Nucleus accumbens (tissue), 56 donors: ENCODE measurements around the gene TBC1D4.

Source experiments
- DNase-seq, 56 donors: peaks; one replicate each; lab custom pipeline; 2025; lab: John Stamatoyannopoulos, UW

Gene TBC1D4

GRCh38 chr13:75422028-75422427 lies 59.9 kb downstream of the TBC1D4 start:
- no peak for DNase-seq

- DNase-seq: no peak
Observed at GRCh38 chr13:75421133-75421532, 60.8 kb downstream of the TBC1D4 start.

GRCh38 chr13:75419656-75420055 lies 62.3 kb downstream of the TBC1D4 start:
- DNase-seq: no peak

- DNase-seq: no peak
Observed at GRCh38 chr13:75418997-75419396, 63.0 kb downstream of the TBC1D4 start.

- DNase-seq: no peak
Observed at GRCh38 chr13:75418186-75418843, 63.7 kb downstream of the TBC1D4 start.

- peak in 3 of 56 donors; percentile 1 to 9 (median 3) for DNase-seq
Observed at GRCh38 chr13:75417656-75418055, 64.3 kb downstream of the TBC1D4 start.

GRCh38 chr13:75417012-75417384 lies 65.0 kb downstream of the TBC1D4 start:
- no peak for DNase-seq

- no peak for DNase-seq
Observed at GRCh38 chr13:75416327-75417011, 65.5 kb downstream of the TBC1D4 start.

GRCh38 chr13:75415694-75416093 lies 66.3 kb downstream of the TBC1D4 start:
- no peak for DNase-seq

- DNase-seq: no peak
Observed at GRCh38 chr13:75415171-75415570, 66.8 kb downstream of the TBC1D4 start.

GRCh38 chr13:75414036-75414827 lies 67.7 kb downstream of the TBC1D4 start:
- no peak for DNase-seq

- no peak for DNase-seq
Observed at GRCh38 chr13:75411924-75412537, 69.9 kb downstream of the TBC1D4 start.

GRCh38 chr13:75410207-75410606 lies 71.8 kb downstream of the TBC1D4 start:
- no peak for DNase-seq

GRCh38 chr13:75407998-75408397 lies 74.0 kb downstream of the TBC1D4 start:
- DNase-seq: no peak

GRCh38 chr13:75407473-75407872 lies 74.5 kb downstream of the TBC1D4 start:
- no peak for DNase-seq

- no peak for DNase-seq
Observed at GRCh38 chr13:75405976-75406703, 75.8 kb downstream of the TBC1D4 start.

- no peak for DNase-seq
Observed at GRCh38 chr13:75404726-75405125, 77.2 kb downstream of the TBC1D4 start.

GRCh38 chr13:75402787-75403186 lies 79.2 kb downstream of the TBC1D4 start:
- peak in 16 of 56 donors; percentile 2 to 42 (median 10) for DNase-seq

GRCh38 chr13:75400775-75401174 lies 81.2 kb downstream of the TBC1D4 start:
- no peak for DNase-seq

- no peak for DNase-seq
Observed at GRCh38 chr13:75399879-75400217, 82.1 kb downstream of the TBC1D4 start.
